Common myeloid progenitor, CD34-positive (primary cell): ENCODE data around the gene ACAP2.

Experiments used
- CTCF ChIA-PET: fragments of 350-600 bp; sonication (Branson Sonifier 250); formaldehyde crosslinking; loops from one replicate; lab custom pipeline; 2021; ENCODE audit warnings: antibody characterized with exemption; lab: Charles Lee
- POLR2A ChIA-PET: fragments of 350-600 bp; sonication (Branson Sonifier 250); formaldehyde crosslinking; loops from one replicate; lab custom pipeline; 2021; ENCODE audit warnings: antibody characterized with exemption; lab: Charles Lee
- DNase-seq, 3 donors: peaks; one replicate each; pipeline versions ENCODE4 v3.0.0 to v3.0.0-alpha.2; 2013
- H3K27ac ChIP-seq, 2 experiments: 1 replicate in 1 of 2; 2 replicates in 1 of 2; pipeline ENCODE4 v1.7.0; 2013; ENCODE audit warnings: inconsistent platforms in 2 of 2, low read length in 2 of 2, mild to moderate bottlenecking in 2 of 2, low read depth in 1 of 2, moderate library complexity in 1 of 2; ENCODE audit not compliant: severe bottlenecking in 2 of 2, insufficient read depth in 1 of 2, poor library complexity in 1 of 2
- H3K27me3 ChIP-seq, 5 experiments: replicated peaks in 2 of 5; 1 replicate in 3 of 5; 2 replicates in 2 of 5; pipeline versions ENCODE4 v1.6.1 to v1.7.0; 2013; ENCODE audit warnings: low read length in 4 of 5, mild to moderate bottlenecking in 2 of 5, moderate library complexity in 2 of 5, inconsistent platforms in 1 of 5; ENCODE audit not compliant: insufficient read depth in 5 of 5, control insufficient read depth in 4 of 5
- H3K36me3 ChIP-seq, 4 experiments: 1 replicate in 2 of 4; 2 replicates in 2 of 4; pipeline versions ENCODE4 v1.6.1 to v1.7.0; 2013; ENCODE audit warnings: low read length in 3 of 4, control low read depth in 1 of 4, mild to moderate bottlenecking in 1 of 4; ENCODE audit not compliant: control insufficient read depth in 4 of 4, insufficient read depth in 4 of 4
- H3K4me1 ChIP-seq, 4 experiments: 1 replicate in 3 of 4; 2 replicates in 1 of 4; pipeline versions ENCODE4 v1.6.1 to v1.7.1; 2013; ENCODE audit warnings: low read length in 3 of 4, mild to moderate bottlenecking in 3 of 4, control low read depth in 1 of 4, inconsistent platforms in 1 of 4, moderate library complexity in 1 of 4; ENCODE audit not compliant: control insufficient read depth in 4 of 4, insufficient read depth in 4 of 4; ENCODE audit errors: control extremely low read depth in 1 of 4
- H3K4me3 ChIP-seq, 7 experiments: 1 replicate in 4 of 7; 2 replicates in 3 of 7; pipeline versions ENCODE4 v1.5.1 to v1.7.0; 2013; ENCODE audit warnings: mild to moderate bottlenecking in 7 of 7, low read length in 6 of 7, moderate library complexity in 6 of 7, inconsistent platforms in 2 of 7, low read depth in 2 of 7, control low read depth in 1 of 7; ENCODE audit not compliant: insufficient read depth in 4 of 7, control insufficient read depth in 1 of 7; ENCODE audit errors: extremely low read depth in 1 of 7
- H3K9me3 ChIP-seq, 5 experiments: 1 replicate in 4 of 5; 2 replicates in 1 of 5; pipeline versions ENCODE4 v1.6.1 to v1.7.1; 2013; ENCODE audit warnings: low read length in 4 of 5, mild to moderate bottlenecking in 2 of 5, inconsistent platforms in 1 of 5, low read depth in 1 of 5, moderate library complexity in 1 of 5; ENCODE audit not compliant: control insufficient read depth in 4 of 5, insufficient read depth in 2 of 5; ENCODE audit errors: control extremely low read depth in 1 of 5
- WGBS: methylation state at CpG from one replicate; pipeline ENCODE4 v1.1.5; 2013; ENCODE audit not compliant: insufficient coverage; 5-methylcytosine and 5-hydroxymethylcytosine counted together

Gene ACAP2

GRCh38 chr3:195226445-195226844 is 216.4 kb downstream of the ACAP2 start:
- Histone ChIP-seq H3K27me3 (no peaks in the 10 kb centered on the region), H3K4me1 (peaks cover 3 to 43% (median 36%) of the 10 kb centered on the region in 4 experiments), H3K9me3 (no peaks in the 10 kb centered on the region), H3K4me3 (no peak overlapping the region), H3K27ac (no peak overlapping the region), H3K36me3 (peaks cover 0 to 25% (median 8%) of the 10 kb centered on the region in 4 experiments)
- WGBS, result 91% methylated on average over 6 of the region's 7 CpGs
- ChIA-PET CTCF (interaction anchor here (0.7 to 3.1 kb wide), 20 partner anchors 10 to 121 kb away, joined by 3 to 10 read pairs (median 4); no protein-coding TSS in a partner anchor), POLR2A (interaction anchor here (0.6 to 1.0 kb wide), 3 partner anchors 31 to 1329 kb away, joined by 3 to 4 read pairs (median 3); no protein-coding TSS in a partner anchor)
- DNase-seq, result no peak

DNA sequence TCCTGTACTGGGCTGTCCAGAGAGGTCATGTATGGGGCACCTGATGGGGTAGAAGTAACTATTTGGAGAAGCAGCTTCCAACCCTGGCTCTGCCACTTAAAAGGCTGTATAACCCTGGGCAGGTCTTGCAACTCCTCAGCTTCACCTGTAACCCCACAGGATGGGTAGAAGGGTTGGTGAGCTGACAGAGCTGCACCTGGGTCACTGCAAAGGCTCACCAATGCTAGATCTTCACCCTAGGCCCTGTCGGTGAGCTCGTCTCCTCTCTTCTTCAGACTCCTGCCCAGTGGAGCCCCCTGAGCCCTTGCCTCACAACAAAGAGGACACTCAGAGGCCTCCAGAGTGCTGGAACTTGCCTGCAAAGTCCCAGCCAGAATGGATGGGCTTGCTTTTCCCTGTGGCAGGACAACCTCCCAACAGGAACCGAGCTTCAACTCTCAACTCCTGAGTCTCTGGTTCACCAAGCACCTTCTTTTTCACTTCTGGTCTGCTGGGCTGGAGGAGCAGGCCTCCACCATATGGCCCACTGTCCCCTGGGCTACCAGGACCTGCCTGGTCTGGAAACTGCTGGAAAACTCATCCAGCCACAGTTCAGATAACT is 217.7 kb downstream of the ACAP2 start:
- DNase-seq, result no peak
- Histone ChIP-seq H3K36me3 (peaks cover 0 to 30% (median 8%) of the 10 kb centered on the region in 4 experiments), H3K27me3 (no peaks in the 10 kb centered on the region), H3K27ac (no peak overlapping the region), H3K4me3 (no peak overlapping the region), H3K4me1 (peaks cover 3 to 55% (median 43%) of the 10 kb centered on the region in 4 experiments), H3K9me3 (no peaks in the 10 kb centered on the region)
- POLR2A ChIA-PET, result no interaction called here
- 90% methylated on average over 3 of the region's 3 CpGs for WGBS
- CTCF ChIA-PET, result interaction anchor here (0.7 to 1.8 kb wide), 9 partner anchors 10 to 66 kb away, joined by 3 to 7 read pairs (median 3); no protein-coding TSS in a partner anchor
